ENCODE measurements around the gene HSD17B2.
"Not testable (repeated sequence)": the region's sequence is repeated elsewhere in the genome, so short reads cannot be mapped to it uniquely, and the experiment has no call there.

Gene HSD17B2, protein sequence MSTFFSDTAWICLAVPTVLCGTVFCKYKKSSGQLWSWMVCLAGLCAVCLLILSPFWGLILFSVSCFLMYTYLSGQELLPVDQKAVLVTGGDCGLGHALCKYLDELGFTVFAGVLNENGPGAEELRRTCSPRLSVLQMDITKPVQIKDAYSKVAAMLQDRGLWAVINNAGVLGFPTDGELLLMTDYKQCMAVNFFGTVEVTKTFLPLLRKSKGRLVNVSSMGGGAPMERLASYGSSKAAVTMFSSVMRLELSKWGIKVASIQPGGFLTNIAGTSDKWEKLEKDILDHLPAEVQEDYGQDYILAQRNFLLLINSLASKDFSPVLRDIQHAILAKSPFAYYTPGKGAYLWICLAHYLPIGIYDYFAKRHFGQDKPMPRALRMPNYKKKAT
- total RNA-seq, result 0 to 0.18 (median 0) reads per million in 4 experiments

GRCh38 chr16:82034981-82035612, at the start of gene HSD17B2:
Gene HSD17B2 (plus strand): TSS chr16:82035253. CDS start chr16:82035425, 172 bp downstream.
- no peak for DNase-seq

DNA sequence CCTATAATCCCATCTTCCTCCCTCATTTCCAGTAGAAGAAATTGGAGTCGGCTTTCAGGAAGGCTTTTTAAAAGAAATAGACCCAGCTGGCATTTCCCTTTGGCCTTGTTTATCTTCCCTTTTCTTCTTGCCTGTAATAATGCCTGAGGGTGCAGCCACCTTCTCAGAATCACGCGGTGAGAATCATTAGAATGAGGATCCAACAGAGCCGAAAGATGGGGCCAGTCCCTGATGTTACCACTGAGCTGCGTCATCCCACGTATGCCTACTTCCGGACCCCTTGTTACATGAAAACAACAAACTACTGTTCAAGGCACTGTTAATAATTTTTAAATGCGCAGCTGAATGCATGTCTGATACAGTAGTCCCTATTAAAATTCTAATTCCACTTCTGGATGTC, 47.9 kb upstream of the HSD17B2 start:
- DNase-seq, result no peak

GRCh38 chr16:81987706-81988105, 47.3 kb upstream of the HSD17B2 start:
- no peak for DNase-seq

- DNase-seq, result no peak
These were observed 42.2 kb upstream of the HSD17B2 start for GRCh38 chr16:81992859-81993258.

GRCh38 chr16:81994485-81994884, 40.6 kb upstream of the HSD17B2 start:
- no peak for DNase-seq

GRCh38 chr16:81995651-81996050, 39.4 kb upstream of the HSD17B2 start:
- DNase-seq, result no peak

DNA sequence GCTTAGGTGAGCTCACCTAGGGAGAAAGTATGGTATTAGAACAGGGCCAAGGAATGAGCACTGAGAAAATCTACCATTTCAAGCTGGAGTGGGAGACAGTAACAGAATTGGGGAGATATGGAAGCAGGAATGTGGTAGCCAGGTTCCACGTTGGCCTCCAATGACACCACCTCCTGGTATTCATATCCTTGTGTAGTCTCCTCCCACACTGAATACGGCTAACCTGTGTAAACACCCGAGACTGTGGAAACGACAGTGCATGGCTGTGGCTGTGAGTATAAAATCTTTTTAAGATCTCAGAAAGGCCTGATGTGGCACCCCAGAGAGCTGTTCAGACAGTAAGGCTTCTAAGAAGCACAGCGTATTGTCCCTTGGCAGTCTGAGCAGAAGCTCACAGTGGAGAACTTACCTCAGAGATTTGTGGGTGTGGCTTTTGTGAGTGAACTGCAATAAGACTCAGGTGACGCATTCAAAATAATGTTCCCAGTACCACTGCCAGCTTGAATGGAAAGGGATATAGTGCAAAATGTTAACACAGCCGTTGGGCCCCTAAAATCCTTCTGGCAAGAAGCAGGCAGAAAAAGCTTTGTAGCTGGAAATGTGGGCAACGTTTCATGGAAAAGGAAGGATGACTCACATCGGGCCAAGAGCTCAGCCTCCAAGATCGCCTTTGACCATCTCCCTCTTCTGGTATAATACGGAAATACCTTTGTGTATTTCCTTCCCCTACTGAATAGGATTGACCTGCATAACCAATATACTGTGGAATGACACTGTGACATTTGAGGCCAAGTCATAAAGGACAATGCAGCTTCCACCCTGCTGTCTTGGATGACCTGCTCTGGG, 38.2 kb upstream of the HSD17B2 start:
- DNase-seq, result no peak

DNA sequence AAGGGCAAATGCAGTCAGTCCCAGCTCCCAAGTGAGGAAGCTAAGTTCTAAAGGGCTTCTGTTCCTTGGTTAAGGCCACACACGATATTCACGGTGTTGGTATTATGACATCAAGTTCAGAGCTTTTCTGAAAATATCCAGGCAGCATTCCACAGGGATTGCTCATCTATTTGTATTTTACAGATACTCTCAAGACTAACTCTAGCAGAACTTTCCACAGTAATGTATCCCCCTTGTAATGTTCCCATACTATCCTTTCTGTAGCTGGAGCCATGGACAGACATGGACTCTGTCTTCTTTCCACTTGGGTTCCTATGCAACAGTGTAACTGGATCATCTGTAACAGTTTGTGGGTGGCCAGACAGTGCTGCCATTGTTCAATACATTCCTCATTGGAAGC, 37.3 kb upstream of the HSD17B2 start:
- DNase-seq, result no peak

- no peak for DNase-seq
These were observed 32.2 kb upstream of the HSD17B2 start for GRCh38 chr16:82002831-82003230.

GRCh38 chr16:82004601-82005000, 30.5 kb upstream of the HSD17B2 start:
- DNase-seq, result no peak

- no peak for DNase-seq
These were observed 29.8 kb upstream of the HSD17B2 start for GRCh38 chr16:82005027-82005830.

GRCh38 chr16:82006036-82006435, 29.0 kb upstream of the HSD17B2 start:
- DNase-seq, result no peak

DNA sequence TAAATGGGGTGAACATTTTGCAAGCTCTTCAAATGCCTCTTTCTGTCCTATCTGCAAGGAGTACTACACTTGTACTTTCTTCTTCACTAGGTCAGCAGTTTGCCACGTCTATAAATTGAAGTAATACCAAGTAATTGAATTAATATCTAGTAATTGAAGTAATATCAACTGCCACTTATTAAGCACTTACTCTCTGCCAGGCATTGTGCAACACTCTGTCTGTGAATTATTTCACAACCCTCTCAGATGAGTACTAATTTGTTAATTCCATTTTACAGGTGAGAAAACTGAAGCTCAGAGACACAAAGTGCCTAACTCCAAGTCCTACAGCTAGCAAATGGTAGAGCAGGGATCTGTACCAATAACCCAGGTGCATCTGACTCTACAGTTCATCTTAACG, 27.9 kb upstream of the HSD17B2 start:
- DNase-seq, result no peak

- DNase-seq, result no peak
These were observed 26.0 kb upstream of the HSD17B2 start for GRCh38 chr16:82008957-82009592.

GRCh38 chr16:82009789-82010188, 25.3 kb upstream of the HSD17B2 start:
- not testable (repeated sequence) for DNase-seq

DNA sequence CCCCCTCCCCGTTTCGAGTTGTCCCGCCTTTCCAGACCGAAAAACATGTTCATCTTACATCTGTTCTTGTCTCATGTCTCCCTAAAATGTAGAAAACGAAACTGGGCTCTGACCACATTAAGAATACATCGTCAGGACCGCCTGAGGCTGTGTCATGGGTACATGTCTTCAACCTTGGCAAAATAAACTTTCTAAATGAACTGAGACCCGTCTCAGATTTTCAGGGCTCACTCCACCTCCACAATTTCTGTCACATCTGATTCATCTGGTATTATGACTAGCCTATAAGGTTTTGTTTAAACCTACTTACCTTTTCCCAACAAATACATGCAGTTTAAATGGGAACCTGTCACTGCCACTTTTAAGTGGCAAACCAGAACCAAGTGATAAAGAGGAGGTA, 24.4 kb upstream of the HSD17B2 start:
- no peak for DNase-seq

- DNase-seq, result peak; percentile 39
These were observed 23.8 kb upstream of the HSD17B2 start, which contains the start of gene SDR42E1 for GRCh38 chr16:82011199-82011641. Gene SDR42E1 (minus strand): TSS chr16:82011470. CDS start chr16:82000858, 10,612 bp downstream.

GRCh38 chr16:82013139-82013538, 21.9 kb upstream of the HSD17B2 start:
- DNase-seq, result no peak

GRCh38 chr16:82016263-82016662, 18.8 kb upstream of the HSD17B2 start:
- DNase-seq, result no peak

- DNase-seq, result no peak
These were observed 18.1 kb upstream of the HSD17B2 start for GRCh38 chr16:82016964-82017363.

DNA sequence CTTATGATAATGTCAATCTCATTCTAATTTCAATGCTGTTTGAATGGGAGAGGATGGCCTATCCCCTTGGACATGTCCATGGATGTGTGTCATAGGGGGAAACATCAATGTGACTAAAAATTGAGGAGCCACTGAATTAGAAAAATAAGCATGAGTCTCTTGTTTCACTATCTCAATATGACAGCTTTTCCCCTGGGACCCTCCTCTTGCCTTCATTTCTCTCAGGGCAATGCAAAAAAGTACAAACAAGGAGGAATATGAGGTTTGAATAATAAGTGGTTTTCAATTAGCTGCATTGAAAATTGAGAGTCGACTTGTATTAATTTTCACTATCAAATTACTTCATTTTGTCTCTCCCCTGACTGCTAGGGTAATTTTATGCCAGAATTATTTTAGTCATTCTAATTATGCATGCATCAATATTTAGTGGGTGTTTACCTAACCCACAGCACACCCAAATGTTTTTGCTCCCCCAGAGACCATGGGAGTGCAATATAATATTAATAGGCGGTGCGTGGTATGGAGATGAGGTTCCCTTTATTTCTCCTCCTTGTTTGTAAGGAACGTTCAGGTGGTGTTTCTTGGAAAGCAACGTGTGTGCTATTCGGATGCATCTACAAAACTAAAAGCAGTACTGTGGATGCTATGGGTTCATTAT, 17.0 kb upstream of the HSD17B2 start:
- DNase-seq, result no peak
